Body of pancreas (tissue), 4 donors: ENCODE data around the gene SPIN2B. TPM values are rescaled to one million over a fixed set of nuclear protein-coding genes. Genes with fewer than 3 reads are reported as not detected.

Experiments used
- ATAC-seq: fragments of 150-250 bp; one replicate; pipeline ENCODE4 v1.9.1; 2016
- DNase-seq, 4 donors: peaks; one replicate each; pipeline ENCODE4 v3.0.0-alpha.2; 2019
- H3K27ac ChIP-seq, 4 donors: fragments of 200-600 bp; sonication (generic); 1 replicate in 3 of 4; 2 replicates in 1 of 4; pipeline versions ENCODE4 v1.5.1 to v1.6.1; 2016 to 2019; ENCODE audit warnings: mild to moderate bottlenecking in 1 of 4, mixed read lengths in 1 of 4, moderate library complexity in 1 of 4
- H3K27me3 ChIP-seq, 2 donors: fragments of 200-600 bp; sonication (generic); one replicate each; pipeline ENCODE4 v1.6.0; 2016; ENCODE audit warnings: mild to moderate bottlenecking in 1 of 2
- H3K36me3 ChIP-seq, 2 donors: fragments of 200-600 bp; sonication (generic); replicated peaks in 1 of 2; 2 replicates each; pipeline ENCODE4 v1.5.1; 2016; ENCODE audit warnings: low read depth in 2 of 2; ENCODE audit not compliant: insufficient read depth in 1 of 2
- H3K4me1 ChIP-seq: fragments of 200-600 bp; sonication (generic); one replicate; pipeline ENCODE4 v1.6.0; 2016
- H3K4me3 ChIP-seq, 2 donors: fragments of 200-600 bp; sonication (generic); 1 replicate in 1 of 2; 2 replicates in 1 of 2; pipeline ENCODE4 v1.5.1; 2016 to 2019
- H3K9me3 ChIP-seq, 3 donors: fragments of 200-600 bp; sonication (generic); 1 replicate in 2 of 3; 2 replicates in 1 of 3; pipeline ENCODE4 v1.5.1; 2016
- POLR2A ChIP-seq, 3 donors: fragments of 450-650 bp; IDR thresholded peaks; one replicate each; pipeline ENCODE4 v1.6.1; 2016; ENCODE audit warnings: antibody characterized with exemption in 3 of 3, mild to moderate bottlenecking in 2 of 3
- WGBS, 2 donors: methylation state at CpG; one replicate each; pipeline ENCODE4 v1.1.5; 2017; 5-methylcytosine and 5-hydroxymethylcytosine counted together
- intact Hi-C: fragments of 100-400 bp; cut with DNase I; formaldehyde crosslinking; loops from one replicate; pipeline ENCODE4 v1.15.1; 2023
- total RNA-seq, 2 donors: library from RNA; depleted of rRNA; stranded (reverse); fragments of >200 nt; gene quantifications; one replicate each; pipeline ENCODE4 v1.1.0, GENCODE V29; 2016
- TF ChIP-seq, protein P1 (sequence below), 7 experiments: fragments of 450-650 bp in 4 of 7; fragments of 200-600 bp in 3 of 7; sonication (generic) in 3 of 7; IDR thresholded peaks; one replicate each; pipeline ENCODE4 v1.5.1; 2016 to 2019; ENCODE audit warnings: antibody characterized with exemption in 7 of 7

Gene SPIN2B
- total RNA-seq, 2 donors from 2014 or later = 0.52 to 1.3 TPM

DNA sequence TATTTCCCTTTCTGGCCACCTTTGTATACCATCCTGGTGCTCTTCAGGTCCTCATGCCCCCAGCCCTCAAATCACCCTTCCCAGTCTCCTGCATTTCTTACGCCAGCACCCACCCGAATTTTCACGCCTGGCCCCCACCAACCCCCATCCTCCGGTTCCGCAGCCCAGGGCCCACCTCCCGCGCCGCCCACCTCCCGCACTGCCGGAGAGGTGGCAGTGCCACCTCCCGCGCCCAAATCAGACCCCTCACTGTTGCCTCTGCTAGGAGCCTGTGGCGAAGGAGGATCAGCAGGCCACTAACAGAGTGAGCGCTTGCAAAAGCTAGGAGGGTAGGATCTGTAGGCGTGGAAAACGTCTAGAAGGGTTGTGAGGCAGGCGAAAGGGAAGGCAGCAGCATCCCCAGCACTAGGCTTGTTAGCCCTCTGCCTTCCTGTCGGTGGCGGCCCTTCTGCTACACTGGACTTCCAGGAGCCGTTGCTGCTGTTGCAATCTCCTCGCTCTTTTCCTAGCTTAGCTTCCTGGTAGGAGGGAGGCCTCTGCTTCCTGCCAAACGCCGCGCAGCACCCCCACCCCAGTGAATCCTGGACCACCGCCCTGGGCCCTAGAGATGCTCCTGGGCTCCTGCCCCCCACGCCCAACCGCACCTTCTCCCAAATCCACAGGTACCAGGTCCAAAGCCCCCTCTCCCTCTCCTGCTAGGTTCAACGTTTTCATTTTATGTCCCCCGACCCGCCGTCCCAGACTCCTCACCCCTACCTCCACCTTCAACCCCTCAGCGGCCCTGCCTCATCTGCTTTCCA lies 51.0 kb downstream of the SPIN2B start:
- H3K9me3 ChIP-seq = no peaks in the 10 kb centered on the region
- no peaks in the 10 kb centered on the region for H3K4me1 ChIP-seq
- TF ChIP-seq POLR2A (IDR thresholded peaks at IDR 0.05) = no peak
- TF ChIP-seq, protein P1, sequence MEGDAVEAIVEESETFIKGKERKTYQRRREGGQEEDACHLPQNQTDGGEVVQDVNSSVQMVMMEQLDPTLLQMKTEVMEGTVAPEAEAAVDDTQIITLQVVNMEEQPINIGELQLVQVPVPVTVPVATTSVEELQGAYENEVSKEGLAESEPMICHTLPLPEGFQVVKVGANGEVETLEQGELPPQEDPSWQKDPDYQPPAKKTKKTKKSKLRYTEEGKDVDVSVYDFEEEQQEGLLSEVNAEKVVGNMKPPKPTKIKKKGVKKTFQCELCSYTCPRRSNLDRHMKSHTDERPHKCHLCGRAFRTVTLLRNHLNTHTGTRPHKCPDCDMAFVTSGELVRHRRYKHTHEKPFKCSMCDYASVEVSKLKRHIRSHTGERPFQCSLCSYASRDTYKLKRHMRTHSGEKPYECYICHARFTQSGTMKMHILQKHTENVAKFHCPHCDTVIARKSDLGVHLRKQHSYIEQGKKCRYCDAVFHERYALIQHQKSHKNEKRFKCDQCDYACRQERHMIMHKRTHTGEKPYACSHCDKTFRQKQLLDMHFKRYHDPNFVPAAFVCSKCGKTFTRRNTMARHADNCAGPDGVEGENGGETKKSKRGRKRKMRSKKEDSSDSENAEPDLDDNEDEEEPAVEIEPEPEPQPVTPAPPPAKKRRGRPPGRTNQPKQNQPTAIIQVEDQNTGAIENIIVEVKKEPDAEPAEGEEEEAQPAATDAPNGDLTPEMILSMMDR (IDR thresholded peaks at IDR 0.05) = no peak
- 66 to 76% methylated on average over 22 to 30 of the region's 32 CpGs for WGBS, 2 donors
- DNase-seq = no peak
- H3K4me3 ChIP-seq = no peak overlapping the region
- no peaks in the 10 kb centered on the region for H3K36me3 ChIP-seq
- intact Hi-C loops = no loop called here
- no peak overlapping the region for H3K27ac ChIP-seq
- H3K27me3 ChIP-seq = no peaks in the 10 kb centered on the region
- ATAC-seq = no peak

Other genes starting within 250 kb of the SPIN2B start
- 10 to 100 TPM; 13.2 to 19.1 TPM for gene SPIN3, start 126.0 kb downstream of the SPIN2B start, total RNA-seq
- gene SPIN2A, start 15.8 kb upstream of the SPIN2B start, total RNA-seq = under 1 TPM; 0.26 to 0.99 TPM
- gene FAAH2, start 165.2 kb upstream of the SPIN2B start, total RNA-seq = 10 to 100 TPM in 1 of 2 donors, 1 to 10 TPM in 1; 7.3 to 12.7 TPM